ENCODE measurements around the gene COA3. TPM values are rescaled to one million over a fixed set of nuclear protein-coding genes. Genes with fewer than 3 reads are reported as not detected.

Gene COA3
- total RNA-seq, 2 experiments from 2014 or later, result 42.0 to 42.2 TPM

DNA sequence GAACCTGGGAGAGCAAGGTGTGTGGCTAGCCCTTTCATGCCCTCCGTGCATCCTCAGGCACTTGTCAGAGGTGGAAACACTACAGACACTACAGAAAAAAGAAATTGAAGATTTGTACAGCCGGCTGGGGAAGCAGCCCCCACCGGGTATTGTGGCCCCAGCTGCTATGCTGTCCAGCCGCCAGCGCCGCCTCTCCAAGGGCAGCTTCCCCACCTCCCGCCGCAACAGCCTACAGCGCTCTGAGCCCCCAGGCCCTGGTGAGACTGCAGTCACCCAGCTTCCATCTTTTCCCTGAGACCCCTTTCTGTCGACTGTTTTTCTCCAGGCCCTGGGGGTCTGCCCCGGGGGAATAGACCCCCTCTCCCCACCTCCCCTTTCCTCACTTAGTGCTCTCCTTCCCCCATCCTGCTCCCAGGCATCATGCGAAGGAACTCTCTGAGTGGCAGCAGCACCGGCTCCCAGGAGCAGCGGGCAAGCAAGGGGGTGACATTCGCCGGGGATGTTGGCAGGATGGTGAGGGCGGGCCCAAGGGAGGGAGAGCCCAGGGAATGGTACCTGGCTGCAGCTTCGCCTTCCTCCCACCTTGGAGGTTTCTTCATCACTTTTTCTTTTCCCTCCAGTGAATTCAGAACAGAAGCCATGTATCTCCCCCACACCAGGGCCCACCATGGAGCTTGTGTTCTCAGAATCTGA lies 2.3 kb downstream of the COA3 start:
- Mint-ChIP-seq H3K9me3 (peaks cover 4% of the 10 kb centered on the region), H3K4me1 (peaks cover 10% of the 10 kb centered on the region), H3K36me3 (peaks cover 6% of the 10 kb centered on the region), H3K27me3 (no peaks in the 10 kb centered on the region), H3K27ac (no peak overlapping the region), H3K4me3 (no peak overlapping the region)
- no peak for DNase-seq

DNA sequence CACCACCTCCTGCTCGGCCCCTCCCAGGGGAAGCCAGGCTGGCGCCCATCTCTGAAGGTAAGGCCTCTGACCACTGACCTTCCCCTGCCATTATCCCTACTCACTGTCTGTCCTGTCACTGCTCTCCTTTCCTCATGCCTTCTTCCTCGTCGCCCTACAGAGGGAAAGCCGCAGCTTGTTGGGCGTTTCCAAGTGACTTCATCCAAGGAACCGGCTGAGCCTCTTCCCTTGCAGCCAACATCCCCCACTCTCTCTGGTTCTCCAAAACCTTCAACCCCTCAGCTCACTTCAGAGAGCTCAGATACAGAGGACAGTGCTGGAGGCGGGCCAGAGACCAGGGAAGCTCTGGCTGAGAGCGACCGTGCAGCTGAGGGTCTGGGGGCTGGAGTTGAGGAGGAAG lies 3.0 kb downstream of the COA3 start:
- Mint-ChIP-seq H3K36me3 (peaks cover 6% of the 10 kb centered on the region), H3K4me1 (peaks cover 10% of the 10 kb centered on the region), H3K27ac (no peak overlapping the region), H3K27me3 (no peaks in the 10 kb centered on the region), H3K4me3 (no peak overlapping the region), H3K9me3 (peaks cover 4% of the 10 kb centered on the region)
- DNase-seq, result no peak

DNA sequence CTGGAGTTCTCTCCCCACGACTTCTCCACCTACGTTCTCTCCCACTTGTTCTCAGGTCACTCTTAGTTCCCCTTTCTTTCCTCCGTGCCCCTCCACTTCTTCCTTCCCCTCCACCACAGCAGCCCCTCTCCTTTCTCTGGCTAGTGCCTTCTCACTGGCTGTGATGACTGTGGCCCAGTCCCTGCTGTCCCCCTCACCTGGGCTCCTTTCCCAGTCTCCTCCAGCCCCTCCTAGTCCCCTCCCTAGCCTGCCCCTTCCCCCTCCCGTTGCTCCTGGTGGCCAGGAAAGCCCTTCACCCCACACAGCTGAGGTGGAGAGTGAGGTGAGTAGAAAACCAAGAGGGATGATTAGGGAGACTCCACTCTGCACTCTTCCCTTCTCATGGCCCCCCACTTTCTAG lies 3.4 kb downstream of the COA3 start:
- H3K27me3 Mint-ChIP-seq, result no peaks in the 10 kb centered on the region
- H3K36me3 Mint-ChIP-seq, result peaks cover 6% of the 10 kb centered on the region
- H3K9me3 Mint-ChIP-seq, result peaks cover 4% of the 10 kb centered on the region
- DNase-seq, result no peak
- no peak overlapping the region for H3K4me3 Mint-ChIP-seq
- peaks cover 10% of the 10 kb centered on the region for H3K4me1 Mint-ChIP-seq
- H3K27ac Mint-ChIP-seq, result no peak overlapping the region

DNA sequence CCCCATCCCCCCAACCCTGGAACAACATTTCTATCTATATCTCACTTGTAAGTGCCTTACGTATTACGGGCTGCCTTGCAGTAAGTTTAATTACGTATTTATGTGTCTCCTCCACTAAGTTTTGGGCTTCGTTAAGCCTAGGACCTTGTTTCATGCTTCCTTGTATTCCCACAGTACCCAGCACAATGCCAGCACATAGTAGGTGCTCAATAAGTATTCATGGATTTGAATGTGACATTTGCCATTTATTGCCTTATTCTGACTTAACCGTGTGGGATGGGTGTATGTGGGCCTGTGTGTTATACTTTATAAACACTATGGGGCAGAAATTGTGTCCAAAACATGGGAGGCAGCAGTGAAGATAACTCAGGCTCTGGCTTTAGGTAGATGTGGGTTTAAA lies 6.0 kb downstream of the COA3 start:
- no peak overlapping the region for H3K27ac Mint-ChIP-seq
- DNase-seq, result no peak
- peaks cover 4% of the 10 kb centered on the region for H3K36me3 Mint-ChIP-seq
- H3K4me3 Mint-ChIP-seq, result no peak overlapping the region
- H3K27me3 Mint-ChIP-seq, result peaks cover 6% of the 10 kb centered on the region
- no peaks in the 10 kb centered on the region for H3K9me3 Mint-ChIP-seq
- H3K4me1 Mint-ChIP-seq, result peaks cover 3% of the 10 kb centered on the region

GRCh38 chr17:42791948-42792347 lies 6.6 kb downstream of the COA3 start:
- H3K36me3 Mint-ChIP-seq, result peaks cover 4% of the 10 kb centered on the region
- H3K9me3 Mint-ChIP-seq, result no peaks in the 10 kb centered on the region
- peaks cover 10% of the 10 kb centered on the region for H3K27me3 Mint-ChIP-seq
- no peak overlapping the region for H3K4me3 Mint-ChIP-seq
- H3K27ac Mint-ChIP-seq, result no peak overlapping the region
- H3K4me1 Mint-ChIP-seq, result peaks cover 2% of the 10 kb centered on the region
- no peak for DNase-seq

DNA sequence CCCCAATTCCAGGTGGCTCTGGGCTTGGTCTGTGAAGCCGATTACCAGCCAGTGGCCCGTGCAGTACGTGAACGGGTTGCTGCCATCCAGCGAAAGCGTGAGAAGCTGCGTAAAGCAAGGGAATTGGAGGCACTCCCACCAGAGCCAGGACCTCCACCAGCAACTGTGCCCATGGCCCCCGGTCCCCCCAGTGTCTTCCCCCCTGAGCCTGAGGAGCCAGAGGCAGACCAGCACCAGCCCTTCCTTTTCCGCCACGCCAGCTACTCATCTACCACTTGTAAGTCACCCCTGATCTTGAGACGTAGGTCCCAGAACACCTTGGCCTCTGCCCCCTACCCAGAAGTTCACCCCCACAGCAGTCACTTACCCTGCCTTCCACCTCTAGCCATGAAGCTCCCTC lies 11.2 kb downstream of the COA3 start:
- peaks cover 1% of the 10 kb centered on the region for H3K9me3 Mint-ChIP-seq
- H3K4me1 Mint-ChIP-seq, result peaks cover 20% of the 10 kb centered on the region
- H3K4me3 Mint-ChIP-seq, result no peak overlapping the region
- H3K27me3 Mint-ChIP-seq, result peaks cover 53% of the 10 kb centered on the region
- no peak for DNase-seq
- no peak overlapping the region for H3K27ac Mint-ChIP-seq
- H3K36me3 Mint-ChIP-seq, result no peaks in the 10 kb centered on the region

- no peak for DNase-seq
- no peak overlapping the region for H3K4me3 Mint-ChIP-seq
- peaks cover 26% of the 10 kb centered on the region for H3K4me1 Mint-ChIP-seq
- H3K27ac Mint-ChIP-seq, result no peak overlapping the region
- peaks cover 1% of the 10 kb centered on the region for H3K9me3 Mint-ChIP-seq
- H3K27me3 Mint-ChIP-seq, result peaks cover 71% of the 10 kb centered on the region
- no peaks in the 10 kb centered on the region for H3K36me3 Mint-ChIP-seq
These were observed 13.5 kb downstream of the COA3 start for GRCh38 chr17:42784811-42785592.

- Mint-ChIP-seq H3K4me3 (no peak overlapping the region), H3K27me3 (peaks cover 77% of the 10 kb centered on the region), H3K9me3 (peaks cover 1% of the 10 kb centered on the region), H3K27ac (no peak overlapping the region), H3K36me3 (peaks cover 5% of the 10 kb centered on the region), H3K4me1 (peaks cover 30% of the 10 kb centered on the region)
- DNase-seq, result no peak
These were observed 14.1 kb downstream of the COA3 start for GRCh38 chr17:42784409-42784808.

DNA sequence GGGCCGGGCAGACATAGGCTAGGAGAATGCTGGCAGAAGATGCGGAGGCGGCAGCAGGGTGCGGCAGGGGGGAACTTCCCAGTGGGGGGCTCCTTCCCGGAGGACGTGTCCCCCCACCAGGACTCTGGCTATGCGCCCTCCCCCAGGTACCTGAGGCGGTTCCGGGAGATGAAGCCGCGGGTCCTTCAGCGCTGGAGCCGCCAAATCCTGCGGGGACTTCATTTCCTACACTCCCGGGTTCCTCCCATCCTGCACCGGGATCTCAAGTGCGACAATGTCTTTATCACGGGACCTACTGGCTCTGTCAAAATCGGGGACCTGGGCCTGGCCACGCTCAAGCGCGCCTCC lies 14.7 kb downstream of the COA3 start:
- Mint-ChIP-seq H3K27me3 (peaks cover 78% of the 10 kb centered on the region), H3K9me3 (peaks cover 1% of the 10 kb centered on the region), H3K4me1 (peaks cover 30% of the 10 kb centered on the region), H3K4me3 (no peak overlapping the region), H3K36me3 (peaks cover 8% of the 10 kb centered on the region), H3K27ac (no peak overlapping the region)
- no peak for DNase-seq

- Mint-ChIP-seq H3K4me3 (no peak overlapping the region), H3K9me3 (peaks cover 1% of the 10 kb centered on the region), H3K4me1 (peaks cover 30% of the 10 kb centered on the region), H3K27me3 (peaks cover 78% of the 10 kb centered on the region), H3K36me3 (peaks cover 8% of the 10 kb centered on the region), H3K27ac (no peak overlapping the region)
- DNase-seq, result no peak
These were observed 15.3 kb downstream of the COA3 start for GRCh38 chr17:42783062-42783790.

DNA sequence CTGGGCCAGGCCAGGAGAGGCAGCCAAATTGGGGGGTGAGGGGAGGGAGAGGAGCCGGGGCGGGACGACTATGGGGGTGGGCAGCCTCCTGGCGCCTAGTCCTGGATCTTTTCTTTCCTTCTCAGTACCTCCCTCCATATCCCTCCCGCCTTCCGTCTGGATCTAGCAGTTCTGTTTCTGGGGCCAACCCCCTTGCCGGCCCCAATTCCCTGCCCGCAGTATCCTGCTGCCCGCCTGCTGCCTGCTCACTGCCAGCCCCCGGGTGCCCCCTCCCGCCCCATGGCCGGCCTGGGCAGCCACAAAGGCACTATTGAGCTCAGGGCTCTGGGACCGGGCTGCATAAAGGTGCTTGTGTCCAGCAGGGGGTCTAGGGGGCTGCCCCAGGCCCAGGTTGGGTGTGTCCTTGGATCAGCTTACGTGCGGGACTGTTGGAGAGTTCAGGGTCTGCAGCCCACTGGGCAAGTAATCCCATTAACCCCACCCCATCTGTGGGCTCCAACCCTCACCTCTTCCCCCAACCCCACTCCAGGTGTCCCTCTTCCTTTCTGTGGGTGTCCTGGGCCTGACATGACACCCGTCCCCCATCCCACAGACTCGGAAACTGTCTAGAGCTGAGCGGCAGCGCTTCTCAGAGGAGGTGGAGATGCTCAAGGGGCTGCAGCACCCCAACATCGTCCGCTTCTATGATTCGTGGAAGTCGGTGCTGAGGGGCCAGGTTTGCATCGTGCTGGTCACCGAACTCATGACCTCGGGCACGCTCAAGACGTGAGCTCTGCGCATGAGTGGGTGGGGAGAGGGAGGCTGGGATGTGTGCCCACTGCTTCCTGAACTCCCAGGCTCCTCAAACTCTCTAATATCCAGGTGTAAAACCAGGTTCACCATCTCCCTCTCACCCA lies 16.1 kb downstream of the COA3 start:
- Mint-ChIP-seq H3K4me1 (peaks cover 30% of the 10 kb centered on the region), H3K4me3 (no peak overlapping the region), H3K9me3 (peaks cover 1% of the 10 kb centered on the region), H3K27me3 (peaks cover 71% of the 10 kb centered on the region), H3K36me3 (peaks cover 8% of the 10 kb centered on the region), H3K27ac (no peak overlapping the region)
- DNase-seq, result no peak

DNA sequence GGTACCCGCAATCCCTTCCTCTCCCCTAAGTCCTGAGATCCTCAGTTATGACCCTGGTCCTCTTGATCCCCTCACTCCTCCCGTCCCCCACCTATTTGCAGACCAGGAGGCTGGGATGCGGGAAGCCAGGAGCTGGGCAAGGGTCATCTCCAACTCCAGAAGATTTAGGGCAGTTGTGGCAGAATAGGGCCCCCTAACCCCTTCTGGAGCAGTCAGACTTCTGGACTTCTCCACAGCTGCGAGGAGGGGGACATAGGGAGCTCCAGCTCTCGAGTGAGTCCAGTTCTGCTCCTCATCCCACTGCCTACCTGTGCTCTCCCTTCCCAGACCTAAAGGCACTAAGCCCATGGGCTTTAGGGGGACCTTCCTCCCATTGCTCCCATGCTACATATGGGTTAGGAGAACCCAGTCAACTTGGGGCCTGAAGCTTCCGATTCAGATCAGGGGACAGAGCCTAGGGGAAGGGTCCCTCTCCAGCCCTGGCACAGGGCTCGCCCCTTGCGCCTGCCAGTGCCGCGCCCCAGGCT lies 16.8 kb downstream of the COA3 start:
- no peak overlapping the region for H3K4me3 Mint-ChIP-seq

DNA sequence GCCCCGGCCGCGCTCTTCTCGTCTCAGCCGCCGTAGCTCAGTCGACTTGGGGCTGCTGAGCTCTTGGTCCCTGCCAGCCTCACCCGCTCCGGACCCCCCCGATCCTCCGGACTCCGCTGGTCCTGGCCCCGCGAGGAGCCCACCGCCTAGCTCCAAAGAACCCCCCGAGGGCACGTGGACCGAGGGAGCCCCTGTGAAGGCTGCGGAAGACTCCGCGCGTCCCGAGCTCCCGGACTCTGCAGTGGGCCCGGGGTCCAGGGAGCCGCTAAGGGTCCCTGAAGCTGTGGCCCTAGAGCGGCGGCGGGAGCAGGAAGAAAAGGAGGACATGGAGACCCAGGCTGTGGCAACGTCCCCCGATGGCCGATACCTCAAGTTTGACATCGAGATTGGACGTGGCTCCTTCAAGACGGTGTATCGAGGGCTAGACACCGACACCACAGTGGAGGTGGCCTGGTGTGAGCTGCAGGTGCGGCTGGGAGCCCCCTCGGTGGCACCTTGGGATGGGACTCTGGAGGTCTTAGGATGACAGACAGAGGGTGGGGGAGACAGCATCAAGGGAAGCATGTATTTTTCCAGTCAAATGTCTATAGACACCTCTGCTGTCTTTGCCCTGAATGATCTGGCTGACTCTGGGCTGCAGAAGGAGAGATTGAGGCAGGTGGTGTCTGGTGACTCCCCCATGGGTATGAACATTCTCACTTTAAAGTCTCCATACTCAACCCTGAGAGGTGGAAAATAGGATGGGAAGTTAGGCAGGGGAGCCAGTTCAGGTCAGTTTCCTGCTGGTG lies 17.5 kb downstream of the COA3 start:
- Mint-ChIP-seq H3K9me3 (peaks cover 1% of the 10 kb centered on the region), H3K27me3 (peaks cover 62% of the 10 kb centered on the region), H3K4me3 (peak overlapping the region; percentile 8), H3K36me3 (peaks cover 14% of the 10 kb centered on the region), H3K27ac (no peak overlapping the region), H3K4me1 (peaks cover 30% of the 10 kb centered on the region)
- no peak for DNase-seq

More for the DNA sequence above, 16.8 kb downstream of the COA3 start:
- peaks cover 1% of the 10 kb centered on the region for H3K9me3 Mint-ChIP-seq
- no peak overlapping the region for H3K27ac Mint-ChIP-seq
- H3K27me3 Mint-ChIP-seq, result peaks cover 68% of the 10 kb centered on the region
- DNase-seq, result no peak
- H3K4me1 Mint-ChIP-seq, result peaks cover 30% of the 10 kb centered on the region
- peaks cover 11% of the 10 kb centered on the region for H3K36me3 Mint-ChIP-seq

Measured in activated naive CD8-positive, alpha-beta T cell treated with anti-CD3 and anti-CD28 coated beads for 36 hours (primary cell).